Dermis blood vessel endothelial cell (primary cell): ENCODE measurements around the gene PSTPIP2. TPM values are rescaled to one million over a fixed set of nuclear protein-coding genes. Genes with fewer than 3 reads are reported as not detected.
A peak's percentile ranks its signal among the peaks of the same experiment; 100 is the strongest.
"Not testable (repeated sequence)": the region's sequence is repeated elsewhere in the genome, so short reads cannot be mapped to it uniquely, and the experiment has no call there.

ENCODE experiments used
- DNase-seq: peaks from one replicate; pipeline ENCODE4 v3.0.0; 2010
- total RNA-seq: library from RNA; depleted of rRNA; stranded (reverse); fragments of >200 nt; gene quantifications from 2 replicates; pipeline ENCODE4 v1.2.3, GENCODE V29; 2014

The PSTPIP2 gene
- total RNA-seq, 1 donor from 2014 or later: 0.68 TPM

GRCh38 chr18:46035696-46036680, 36.1 kb downstream of the PSTPIP2 start:
- DNase-seq: no peak

- no peak for DNase-seq
These were observed 37.8 kb downstream of the PSTPIP2 start for GRCh38 chr18:46034230-46034629.

- DNase-seq: no peak
These were observed 40.3 kb downstream of the PSTPIP2 start for GRCh38 chr18:46031741-46032140.

GRCh38 chr18:46028536-46028891, 43.5 kb downstream of the PSTPIP2 start:
- peak; percentile 2 for DNase-seq

- DNase-seq: no peak
These were observed 52.1 kb downstream of the PSTPIP2 start for GRCh38 chr18:46019936-46020335.

- DNase-seq: peak; percentile 19
These were observed 58.4 kb downstream of the PSTPIP2 start for GRCh38 chr18:46013484-46014189.

GRCh38 chr18:46010676-46011075, 61.4 kb downstream of the PSTPIP2 start:
- no peak for DNase-seq

GRCh38 chr18:46010050-46010449, 62.0 kb downstream of the PSTPIP2 start:
- no peak for DNase-seq

GRCh38 chr18:46009125-46009840, 62.8 kb downstream of the PSTPIP2 start:
- DNase-seq: no peak

- DNase-seq: no peak
These were observed 63.5 kb downstream of the PSTPIP2 start for GRCh38 chr18:46008531-46008930.

- DNase-seq: no peak
These were observed 64.9 kb downstream of the PSTPIP2 start for GRCh38 chr18:46007165-46007564.

- DNase-seq: no peak
These were observed 69.1 kb downstream of the PSTPIP2 start for GRCh38 chr18:46002934-46003333.

- DNase-seq: no peak
These were observed 70.2 kb downstream of the PSTPIP2 start for GRCh38 chr18:46001892-46002291.

GRCh38 chr18:46001074-46001473, 71.0 kb downstream of the PSTPIP2 start:
- DNase-seq: no peak

GRCh38 chr18:45999536-45999935, 72.5 kb downstream of the PSTPIP2 start:
- no peak for DNase-seq

- peak; percentile 20 for DNase-seq
These were observed 73.8 kb downstream of the PSTPIP2 start for GRCh38 chr18:45998244-45998643.

GRCh38 chr18:45997700-45998151, 74.3 kb downstream of the PSTPIP2 start:
- no peak for DNase-seq

GRCh38 chr18:45995461-45995860, 76.6 kb downstream of the PSTPIP2 start:
- no peak for DNase-seq

- peak; percentile 23 for DNase-seq
These were observed 78.6 kb downstream of the PSTPIP2 start for GRCh38 chr18:45993438-45993837.

- DNase-seq: not testable (repeated sequence)
These were observed 79.5 kb downstream of the PSTPIP2 start for GRCh38 chr18:45992527-45992926.

- DNase-seq: no peak
These were observed 80.3 kb downstream of the PSTPIP2 start for GRCh38 chr18:45991788-45992187.

GRCh38 chr18:45984546-45985235, 87.4 kb downstream of the PSTPIP2 start:
- no peak for DNase-seq
